Measurements from ENCODE around the gene GALNT10.

The GALNT10 gene

GRCh38 chr5:154370813-154371212 lies 180.3 kb downstream of the GALNT10 start:
- no peak overlapping the region for H3K4me3 ChIP-seq (ENCODE audit: low read depth, low read length)
- peaks cover 24% of the 10 kb centered on the region for H3K4me1 ChIP-seq (ENCODE audit: control insufficient read depth, insufficient read depth, low read length)
- H3K27me3 ChIP-seq (ENCODE audit: control insufficient read depth, insufficient read depth, low read length), result no peaks in the 10 kb centered on the region
- H3K9me3 ChIP-seq (ENCODE audit: control insufficient read depth, insufficient read depth, low read length), result no peaks in the 10 kb centered on the region
- H3K27ac ChIP-seq (ENCODE audit: low read depth, low read length), result no peak overlapping the region
- H3K9ac ChIP-seq (ENCODE audit: low read depth, low read length), result no peak overlapping the region
- H3K36me3 ChIP-seq (ENCODE audit: control insufficient read depth, insufficient read depth, low read length), result no peaks in the 10 kb centered on the region

DNA sequence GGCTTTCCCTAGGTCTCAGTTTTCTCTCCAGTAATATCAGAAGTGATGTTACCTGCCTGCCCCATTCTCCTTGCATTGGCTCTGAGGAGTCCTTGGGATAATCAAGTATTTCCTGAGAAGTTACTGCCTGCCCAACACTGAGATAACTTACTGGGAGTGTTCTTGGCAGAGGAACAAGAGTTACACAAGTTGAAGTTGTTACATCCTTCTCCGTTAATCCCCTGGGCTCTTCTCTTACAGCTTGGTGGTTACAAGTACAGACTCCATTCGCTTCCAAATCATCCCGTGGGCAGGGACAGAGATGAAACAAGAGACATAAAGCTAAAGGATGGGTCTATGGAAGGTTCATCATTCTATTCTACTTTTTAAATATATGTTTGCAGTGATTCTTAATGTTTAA lies 181.2 kb downstream of the GALNT10 start:
- H3K4me1 ChIP-seq (ENCODE audit: control insufficient read depth, insufficient read depth, low read length), result peaks cover 24% of the 10 kb centered on the region
- no peak overlapping the region for H3K27ac ChIP-seq (ENCODE audit: low read depth, low read length)
- no peak overlapping the region for H3K9ac ChIP-seq (ENCODE audit: low read depth, low read length)
- H3K36me3 ChIP-seq (ENCODE audit: control insufficient read depth, insufficient read depth, low read length), result no peaks in the 10 kb centered on the region
- no peaks in the 10 kb centered on the region for H3K9me3 ChIP-seq (ENCODE audit: control insufficient read depth, insufficient read depth, low read length)
- H3K27me3 ChIP-seq (ENCODE audit: control insufficient read depth, insufficient read depth, low read length), result no peaks in the 10 kb centered on the region
- H3K4me3 ChIP-seq (ENCODE audit: low read depth, low read length), result no peak overlapping the region

- no peak overlapping the region for H3K4me3 ChIP-seq (ENCODE audit: low read depth, low read length)
- no peaks in the 10 kb centered on the region for H3K9me3 ChIP-seq (ENCODE audit: control insufficient read depth, insufficient read depth, low read length)
- H3K4me1 ChIP-seq (ENCODE audit: control insufficient read depth, insufficient read depth, low read length), result peaks cover 24% of the 10 kb centered on the region
- H3K27ac ChIP-seq (ENCODE audit: low read depth, low read length), result no peak overlapping the region
- no peak overlapping the region for H3K9ac ChIP-seq (ENCODE audit: low read depth, low read length)
- no peaks in the 10 kb centered on the region for H3K36me3 ChIP-seq (ENCODE audit: control insufficient read depth, insufficient read depth, low read length)
- H3K27me3 ChIP-seq (ENCODE audit: control insufficient read depth, insufficient read depth, low read length), result no peaks in the 10 kb centered on the region
Measured at GRCh38 chr5:154372661-154373060, 182.1 kb downstream of the GALNT10 start.

DNA sequence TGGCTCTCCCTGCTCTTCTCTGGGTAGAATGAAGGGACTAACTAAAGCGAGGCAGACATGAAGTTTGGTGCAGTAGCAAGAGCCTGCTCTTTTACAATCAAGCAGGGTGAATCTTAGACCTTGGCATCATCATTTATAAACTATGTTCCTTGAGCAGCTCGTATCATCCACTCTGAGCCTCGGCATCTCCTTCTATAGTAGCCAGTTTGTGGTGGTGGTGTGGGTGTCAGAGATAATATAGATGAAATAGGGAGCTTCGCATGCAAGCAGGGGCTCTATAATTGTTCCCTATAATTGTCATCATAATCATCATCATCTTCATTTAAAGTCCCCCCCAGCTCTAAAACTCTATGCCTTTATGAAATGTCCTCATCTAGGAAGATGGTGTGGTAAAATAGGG lies 182.8 kb downstream of the GALNT10 start:
- no peak overlapping the region for H3K9ac ChIP-seq (ENCODE audit: low read depth, low read length)
- no peaks in the 10 kb centered on the region for H3K27me3 ChIP-seq (ENCODE audit: control insufficient read depth, insufficient read depth, low read length)
- no peaks in the 10 kb centered on the region for H3K36me3 ChIP-seq (ENCODE audit: control insufficient read depth, insufficient read depth, low read length)
- no peaks in the 10 kb centered on the region for H3K9me3 ChIP-seq (ENCODE audit: control insufficient read depth, insufficient read depth, low read length)
- H3K27ac ChIP-seq (ENCODE audit: low read depth, low read length), result no peak overlapping the region
- no peak overlapping the region for H3K4me3 ChIP-seq (ENCODE audit: low read depth, low read length)
- H3K4me1 ChIP-seq (ENCODE audit: control insufficient read depth, insufficient read depth, low read length), result peaks cover 17% of the 10 kb centered on the region

DNA sequence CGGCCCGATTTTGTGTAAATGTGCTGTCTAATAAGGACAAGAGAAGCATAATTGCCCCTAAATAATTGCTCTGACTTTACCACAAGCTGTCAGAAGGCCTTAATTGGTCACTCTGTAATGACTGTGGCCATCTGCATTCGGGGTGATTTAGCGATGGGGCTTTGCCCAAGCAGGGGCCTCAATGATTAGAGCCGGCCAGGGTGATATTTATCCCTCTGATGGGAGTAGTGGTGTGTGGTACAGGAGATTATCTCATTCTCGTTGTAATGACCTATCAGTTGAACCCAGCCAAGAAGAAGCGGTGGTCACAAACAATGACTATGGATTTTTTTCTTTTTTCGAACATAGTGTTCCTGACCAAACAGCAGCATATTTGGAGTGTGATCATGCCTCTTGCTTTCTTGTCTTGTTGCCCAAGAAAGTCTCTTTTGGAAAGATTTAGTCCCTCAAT lies 183.2 kb downstream of the GALNT10 start:
- no peaks in the 10 kb centered on the region for H3K36me3 ChIP-seq (ENCODE audit: control insufficient read depth, insufficient read depth, low read length)
- no peaks in the 10 kb centered on the region for H3K27me3 ChIP-seq (ENCODE audit: control insufficient read depth, insufficient read depth, low read length)
- no peaks in the 10 kb centered on the region for H3K9me3 ChIP-seq (ENCODE audit: control insufficient read depth, insufficient read depth, low read length)
- peaks cover 13% of the 10 kb centered on the region for H3K4me1 ChIP-seq (ENCODE audit: control insufficient read depth, insufficient read depth, low read length)
- no peak overlapping the region for H3K9ac ChIP-seq (ENCODE audit: low read depth, low read length)
- no peak overlapping the region for H3K27ac ChIP-seq (ENCODE audit: low read depth, low read length)
- no peak overlapping the region for H3K4me3 ChIP-seq (ENCODE audit: low read depth, low read length)

GRCh38 chr5:154374264-154374663 lies 183.7 kb downstream of the GALNT10 start:
- Histone ChIP-seq H3K9ac (ENCODE audit: low read depth, low read length) (no peak overlapping the region), H3K27ac (ENCODE audit: low read depth, low read length) (no peak overlapping the region), H3K9me3 (ENCODE audit: control insufficient read depth, insufficient read depth, low read length) (no peaks in the 10 kb centered on the region), H3K4me1 (ENCODE audit: control insufficient read depth, insufficient read depth, low read length) (peaks cover 12% of the 10 kb centered on the region; the same call in 1 of the 2 replicates), H3K4me3 (ENCODE audit: low read depth, low read length) (no peak overlapping the region), H3K27me3 (ENCODE audit: control insufficient read depth, insufficient read depth, low read length) (no peaks in the 10 kb centered on the region), H3K36me3 (ENCODE audit: control insufficient read depth, insufficient read depth, low read length) (no peaks in the 10 kb centered on the region)

GRCh38 chr5:154375329-154376008 lies 184.9 kb downstream of the GALNT10 start:
- Histone ChIP-seq H3K4me1 (ENCODE audit: control insufficient read depth, insufficient read depth, low read length) (peaks cover under 1% of the 10 kb centered on the region; the same call in 1 of the 2 replicates), H3K9ac (ENCODE audit: low read depth, low read length) (no peak overlapping the region), H3K27me3 (ENCODE audit: control insufficient read depth, insufficient read depth, low read length) (no peaks in the 10 kb centered on the region), H3K9me3 (ENCODE audit: control insufficient read depth, insufficient read depth, low read length) (no peaks in the 10 kb centered on the region), H3K27ac (ENCODE audit: low read depth, low read length) (no peak overlapping the region), H3K36me3 (ENCODE audit: control insufficient read depth, insufficient read depth, low read length) (no peaks in the 10 kb centered on the region), H3K4me3 (ENCODE audit: low read depth, low read length) (no peak overlapping the region)

DNA sequence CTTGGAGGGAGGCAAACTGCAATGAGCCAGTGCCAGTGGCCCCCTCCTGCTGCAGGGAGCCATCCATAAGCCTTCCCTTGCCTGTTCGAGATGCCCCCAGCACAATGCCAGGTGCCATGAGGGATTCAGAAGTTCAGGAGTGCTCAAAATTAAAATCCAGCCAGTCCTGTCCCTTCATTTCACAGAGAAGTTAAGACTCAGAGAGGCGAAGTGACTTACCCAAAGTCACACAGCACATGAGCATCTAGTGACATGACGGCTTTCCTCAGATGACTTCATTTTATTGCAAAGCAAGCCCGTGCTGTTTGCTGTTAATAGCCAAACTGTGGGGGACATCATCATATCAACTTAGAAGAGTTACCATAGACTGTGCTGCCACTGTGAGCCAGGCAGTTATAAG lies 185.9 kb downstream of the GALNT10 start:
- Histone ChIP-seq H3K36me3 (ENCODE audit: control insufficient read depth, insufficient read depth, low read length) (no peaks in the 10 kb centered on the region; the same call in 1 of the 2 replicates), H3K27me3 (ENCODE audit: control insufficient read depth, insufficient read depth, low read length) (no peaks in the 10 kb centered on the region), H3K4me3 (ENCODE audit: low read depth, low read length) (no peak overlapping the region), H3K27ac (ENCODE audit: low read depth, low read length) (no peak overlapping the region), H3K9ac (ENCODE audit: low read depth, low read length) (no peak overlapping the region), H3K9me3 (ENCODE audit: control insufficient read depth, insufficient read depth, low read length) (no peaks in the 10 kb centered on the region), H3K4me1 (ENCODE audit: control insufficient read depth, insufficient read depth, low read length) (no peaks in the 10 kb centered on the region)

DNA sequence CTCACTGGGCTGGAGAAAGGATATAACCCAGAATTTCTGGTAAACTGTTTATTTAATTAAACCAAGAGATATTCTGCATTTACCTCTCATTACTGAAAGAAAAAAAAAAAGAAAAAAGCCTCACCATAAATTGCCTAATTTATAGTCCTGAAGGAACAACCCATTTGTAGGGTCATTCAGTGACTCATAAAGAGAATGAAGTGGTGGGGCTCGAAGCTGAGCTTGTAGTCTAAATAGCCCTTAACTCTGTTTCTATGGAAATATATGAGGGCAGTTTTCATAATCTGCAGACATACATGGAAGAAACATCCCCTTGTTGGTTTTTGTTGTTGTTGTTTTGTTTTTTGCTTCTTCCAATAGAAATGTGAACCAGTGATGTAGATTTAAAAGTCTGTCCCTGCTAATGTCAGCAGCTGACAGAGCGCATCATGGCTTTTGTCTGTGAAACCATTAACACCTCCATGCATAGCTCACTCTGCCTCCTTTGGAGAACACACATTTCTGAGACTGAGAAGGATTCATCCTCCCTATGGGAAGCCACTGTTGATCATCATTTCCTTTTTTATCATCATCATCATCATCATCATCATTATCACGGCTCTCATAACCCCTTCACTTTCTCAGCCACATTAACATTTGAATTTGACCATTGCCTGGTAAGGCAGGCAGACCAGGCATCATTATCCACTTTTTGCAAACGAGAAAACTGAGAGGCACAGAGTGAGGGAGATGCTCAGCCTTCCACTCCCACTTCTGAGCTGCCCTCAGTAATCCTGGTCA lies 187.4 kb downstream of the GALNT10 start:
- Histone ChIP-seq H3K27me3 (ENCODE audit: control insufficient read depth, insufficient read depth, low read length) (no peaks in the 10 kb centered on the region), H3K36me3 (ENCODE audit: control insufficient read depth, insufficient read depth, low read length) (no peaks in the 10 kb centered on the region; the same call in 1 of the 2 replicates), H3K9ac (ENCODE audit: low read depth, low read length) (no peak overlapping the region), H3K4me1 (ENCODE audit: control insufficient read depth, insufficient read depth, low read length) (no peaks in the 10 kb centered on the region), H3K9me3 (ENCODE audit: control insufficient read depth, insufficient read depth, low read length) (no peaks in the 10 kb centered on the region), H3K4me3 (ENCODE audit: low read depth, low read length) (no peak overlapping the region), H3K27ac (ENCODE audit: low read depth, low read length) (no peak overlapping the region)

GRCh38 chr5:154380263-154380662 lies 189.7 kb downstream of the GALNT10 start:
- no peaks in the 10 kb centered on the region for H3K9me3 ChIP-seq (ENCODE audit: control insufficient read depth, insufficient read depth, low read length)
- H3K4me1 ChIP-seq (ENCODE audit: control insufficient read depth, insufficient read depth, low read length), result no peaks in the 10 kb centered on the region
- H3K27ac ChIP-seq (ENCODE audit: low read depth, low read length), result no peak overlapping the region
- H3K9ac ChIP-seq (ENCODE audit: low read depth, low read length), result no peak overlapping the region
- H3K27me3 ChIP-seq (ENCODE audit: control insufficient read depth, insufficient read depth, low read length), result no peaks in the 10 kb centered on the region
- H3K4me3 ChIP-seq (ENCODE audit: low read depth, low read length), result no peak overlapping the region
- H3K36me3 ChIP-seq (ENCODE audit: control insufficient read depth, insufficient read depth, low read length), result no peaks in the 10 kb centered on the region; the same call in 1 of the 2 replicates
